NB4 (cell line): ENCODE measurements around the gene ACAA2.
"Not testable (repeated sequence)": the region's sequence is repeated elsewhere in the genome, so short reads cannot be mapped to it uniquely, and the experiment has no call there.

Experiments used
- POLR2A ChIP-seq: IDR thresholded peaks from 2 replicates; pipeline ENCODE4 v1.6.1; 2011; ENCODE audit warnings: mild to moderate bottlenecking; ENCODE audit not compliant: insufficient read length; ENCODE audit errors: extremely low read depth
- TF ChIP-seq, protein P1 (sequence below): IDR thresholded peaks from 2 replicates; pipeline ENCODE4 v1.6.1; 2011; ENCODE audit warnings: low read depth, low read length
- TF ChIP-seq, protein P2 (sequence below): IDR thresholded peaks from one replicate; pipeline ENCODE4 v1.5.1; 2012; ENCODE audit warnings: low read depth, low read length

DNA sequence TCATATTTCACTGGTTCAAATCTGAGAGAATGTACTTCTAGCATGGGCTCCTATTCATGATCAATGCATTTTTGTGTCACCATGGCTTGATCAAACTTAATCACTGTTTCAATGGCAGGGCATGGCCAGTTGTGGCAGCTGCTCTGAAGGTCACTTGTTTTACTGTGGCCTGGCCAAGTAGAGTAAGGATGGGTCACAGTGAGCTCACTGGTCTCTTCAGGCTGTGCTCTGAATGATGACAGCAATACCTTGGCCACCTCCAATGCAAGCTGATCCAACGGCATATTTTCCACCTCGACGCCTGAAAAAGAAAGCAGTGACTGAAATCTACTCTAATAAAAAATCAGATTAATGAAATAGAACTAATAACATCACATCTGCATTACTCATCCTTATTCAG, 29.7 kb downstream of the ACAA2 start:
- TF ChIP-seq, protein P1, sequence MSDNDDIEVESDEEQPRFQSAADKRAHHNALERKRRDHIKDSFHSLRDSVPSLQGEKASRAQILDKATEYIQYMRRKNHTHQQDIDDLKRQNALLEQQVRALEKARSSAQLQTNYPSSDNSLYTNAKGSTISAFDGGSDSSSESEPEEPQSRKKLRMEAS: not testable (repeated sequence)
- TF ChIP-seq, protein P2, sequence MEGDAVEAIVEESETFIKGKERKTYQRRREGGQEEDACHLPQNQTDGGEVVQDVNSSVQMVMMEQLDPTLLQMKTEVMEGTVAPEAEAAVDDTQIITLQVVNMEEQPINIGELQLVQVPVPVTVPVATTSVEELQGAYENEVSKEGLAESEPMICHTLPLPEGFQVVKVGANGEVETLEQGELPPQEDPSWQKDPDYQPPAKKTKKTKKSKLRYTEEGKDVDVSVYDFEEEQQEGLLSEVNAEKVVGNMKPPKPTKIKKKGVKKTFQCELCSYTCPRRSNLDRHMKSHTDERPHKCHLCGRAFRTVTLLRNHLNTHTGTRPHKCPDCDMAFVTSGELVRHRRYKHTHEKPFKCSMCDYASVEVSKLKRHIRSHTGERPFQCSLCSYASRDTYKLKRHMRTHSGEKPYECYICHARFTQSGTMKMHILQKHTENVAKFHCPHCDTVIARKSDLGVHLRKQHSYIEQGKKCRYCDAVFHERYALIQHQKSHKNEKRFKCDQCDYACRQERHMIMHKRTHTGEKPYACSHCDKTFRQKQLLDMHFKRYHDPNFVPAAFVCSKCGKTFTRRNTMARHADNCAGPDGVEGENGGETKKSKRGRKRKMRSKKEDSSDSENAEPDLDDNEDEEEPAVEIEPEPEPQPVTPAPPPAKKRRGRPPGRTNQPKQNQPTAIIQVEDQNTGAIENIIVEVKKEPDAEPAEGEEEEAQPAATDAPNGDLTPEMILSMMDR: not testable (repeated sequence)
- TF ChIP-seq POLR2A: not testable (repeated sequence)
